HG03457 (cell line): Measurements from ENCODE around the gene MAX.

Experiments used
- ATAC-seq: cut with Tn5 transposase; IDR thresholded peaks from one replicate; pipeline ENCODE4 v1.9.1; 2021; ENCODE audit warnings: moderate number of reproducible peaks; ENCODE audit not compliant: unreplicated experiment

The MAX gene

GRCh38 chr14:65074449-65075150 is 27.7 kb downstream of the MAX start:
- no peak for ATAC-seq

GRCh38 chr14:65073605-65074201 is 28.6 kb downstream of the MAX start:
- no peak for ATAC-seq

- no peak for ATAC-seq
Measured at GRCh38 chr14:65072937-65073336, 29.4 kb downstream of the MAX start.

DNA sequence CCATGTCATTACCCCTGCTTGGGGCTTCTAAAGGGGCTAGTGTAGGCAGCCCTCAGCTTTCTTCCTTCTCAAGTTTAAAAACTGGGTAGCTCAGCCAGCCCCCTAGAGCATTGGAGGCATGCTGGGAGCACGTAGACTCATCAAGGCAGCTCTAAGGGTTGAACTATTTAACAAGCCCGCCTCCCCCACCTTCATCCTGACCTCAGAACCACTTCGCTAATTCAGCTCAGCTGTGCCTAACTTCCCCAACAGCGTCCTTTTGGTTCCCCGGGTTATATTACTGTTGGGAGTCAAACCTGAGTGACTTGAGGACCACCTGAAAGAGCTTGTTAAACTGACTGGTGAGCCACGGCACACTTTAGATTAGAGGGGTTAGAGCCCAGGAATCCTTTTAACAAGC is 30.1 kb downstream of the MAX start:
- no peak for ATAC-seq

DNA sequence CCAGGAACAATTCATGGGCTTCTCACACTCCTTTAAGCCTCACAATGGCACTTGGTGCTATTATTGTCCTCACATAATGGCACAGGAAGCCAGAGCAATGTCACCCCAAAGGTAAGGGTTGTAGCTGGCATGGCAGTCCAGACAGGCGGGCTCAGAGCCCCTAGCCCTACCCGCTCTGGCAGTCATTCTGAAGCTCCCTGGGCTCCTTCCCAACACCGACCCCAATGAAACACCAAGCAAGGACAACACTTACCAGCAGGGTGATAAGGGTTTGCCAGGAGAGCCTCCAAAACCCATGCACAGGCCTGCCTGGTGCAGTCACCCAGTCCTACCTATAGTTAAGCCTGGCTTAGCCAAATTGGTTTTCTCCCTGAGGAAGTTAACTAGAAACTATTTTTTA is 30.8 kb downstream of the MAX start:
- ATAC-seq: no peak

- ATAC-seq: no peak
Measured at GRCh38 chr14:65070471-65070976, 31.8 kb downstream of the MAX start.

GRCh38 chr14:65069874-65070413 is 32.4 kb downstream of the MAX start:
- ATAC-seq: no peak

DNA sequence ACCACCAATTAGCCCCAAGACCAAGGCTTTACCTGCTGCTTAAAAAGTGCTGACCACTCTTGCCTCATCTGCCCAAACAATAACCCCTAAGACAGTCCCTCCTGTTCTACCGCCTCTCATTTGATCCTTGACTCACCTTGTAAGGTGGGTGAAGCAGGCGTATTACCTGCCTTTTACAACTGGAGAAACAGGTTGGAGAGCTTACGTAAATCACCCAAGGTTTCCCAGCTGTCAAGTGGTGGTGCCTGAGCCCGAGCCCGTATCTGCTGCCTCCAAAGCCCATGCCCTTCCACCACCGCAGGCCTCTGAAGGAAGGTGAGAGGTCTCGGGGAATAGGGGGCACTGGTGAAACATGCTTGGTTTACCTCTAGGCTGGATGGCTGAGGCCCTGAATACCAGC is 36.6 kb downstream of the MAX start:
- no peak for ATAC-seq

- ATAC-seq: no peak
Measured at GRCh38 chr14:65062096-65063075, 39.9 kb downstream of the MAX start.

GRCh38 chr14:65057695-65058094 is 44.6 kb downstream of the MAX start:
- ATAC-seq: no peak

DNA sequence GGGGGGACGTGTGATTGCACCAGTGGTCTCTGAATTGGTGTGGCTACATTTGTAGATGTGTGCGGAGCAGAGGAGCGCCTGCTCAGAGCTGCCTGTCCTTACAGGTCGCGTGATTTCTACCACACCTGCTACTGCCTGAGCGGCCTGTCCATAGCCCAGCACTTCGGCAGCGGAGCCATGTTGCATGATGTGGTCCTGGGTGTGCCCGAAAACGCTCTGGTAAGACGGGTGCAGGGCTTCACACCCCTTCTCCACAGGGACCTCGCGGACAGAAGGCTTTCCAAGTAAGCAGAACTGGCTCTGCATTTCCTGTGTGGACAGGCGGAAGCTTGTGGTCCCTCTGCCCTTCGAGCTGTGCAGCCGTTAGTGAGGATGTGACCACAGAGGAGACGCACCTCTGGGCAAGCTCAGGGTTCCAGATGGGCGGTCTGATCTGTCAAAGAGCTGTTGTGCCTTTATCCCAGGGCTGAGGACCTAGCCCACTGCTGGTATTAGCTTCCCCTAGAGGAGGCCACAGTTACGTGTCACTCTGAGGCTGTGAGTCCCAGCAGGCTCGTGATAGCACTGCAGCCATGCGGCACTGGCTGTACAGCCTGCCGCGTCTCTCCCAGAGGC is 47.7 kb downstream of the MAX start:
- ATAC-seq: no peak

DNA sequence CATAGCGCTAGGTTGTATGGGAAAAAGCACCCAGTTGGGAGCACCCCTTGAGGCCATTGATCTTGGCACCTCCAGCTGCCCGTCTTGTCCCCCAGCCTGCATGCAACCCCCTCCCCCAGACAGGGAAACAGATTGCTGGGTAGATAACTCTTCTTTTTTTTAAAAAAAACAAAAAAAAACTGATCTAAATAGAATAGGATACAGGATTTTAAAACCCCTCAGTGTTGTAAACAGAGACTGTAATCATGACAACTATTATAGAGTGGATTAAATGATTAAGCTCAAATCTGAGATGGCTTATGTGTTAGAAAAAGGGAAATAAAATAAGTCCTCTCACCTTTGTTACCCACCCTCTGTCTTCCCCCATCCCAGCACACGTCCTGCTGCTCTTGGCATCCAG is 48.9 kb downstream of the MAX start:
- no peak for ATAC-seq

- no peak for ATAC-seq
Measured at GRCh38 chr14:65052832-65053231, 49.5 kb downstream of the MAX start.

- ATAC-seq: no peak
Measured at GRCh38 chr14:65045709-65046108, 56.6 kb downstream of the MAX start.

DNA sequence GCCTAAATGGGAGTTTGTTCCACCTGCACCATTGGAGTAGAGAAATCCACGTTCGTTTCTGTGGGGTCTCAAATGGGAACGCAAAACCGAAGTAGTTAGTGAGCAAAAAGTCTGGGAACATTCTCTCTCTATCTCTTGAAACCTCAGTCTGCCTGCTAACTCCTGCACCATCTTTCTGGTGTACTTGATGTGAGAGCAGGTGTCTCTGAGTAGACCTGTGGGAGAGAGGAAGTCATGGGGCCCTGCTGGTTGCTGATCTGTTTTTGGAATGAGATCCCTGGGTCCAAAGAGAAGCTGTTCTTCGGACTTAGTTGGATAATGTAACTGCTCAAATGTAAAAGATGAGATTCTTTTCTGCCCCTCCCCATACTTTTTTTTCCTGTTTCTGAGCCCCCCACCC is 57.3 kb downstream of the MAX start:
- ATAC-seq: no peak

DNA sequence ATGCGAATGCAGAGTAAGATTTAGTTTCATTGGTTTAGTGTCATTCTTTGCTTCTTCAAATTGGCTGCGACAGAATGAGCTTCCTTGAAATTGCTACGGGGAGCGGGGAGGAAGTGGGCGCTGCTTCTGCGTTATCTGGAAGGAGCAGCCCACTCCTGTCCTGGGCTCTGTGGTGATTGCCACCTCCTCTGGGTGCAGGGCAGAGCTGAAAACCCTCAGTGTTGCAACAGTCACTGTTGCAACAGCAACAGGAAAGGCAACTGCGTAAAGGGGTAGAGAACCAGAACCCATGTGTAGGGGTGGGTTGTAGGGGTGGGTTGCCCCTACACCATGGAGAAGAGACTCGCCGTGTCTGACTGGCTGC is 57.7 kb downstream of the MAX start:
- ATAC-seq: no peak

DNA sequence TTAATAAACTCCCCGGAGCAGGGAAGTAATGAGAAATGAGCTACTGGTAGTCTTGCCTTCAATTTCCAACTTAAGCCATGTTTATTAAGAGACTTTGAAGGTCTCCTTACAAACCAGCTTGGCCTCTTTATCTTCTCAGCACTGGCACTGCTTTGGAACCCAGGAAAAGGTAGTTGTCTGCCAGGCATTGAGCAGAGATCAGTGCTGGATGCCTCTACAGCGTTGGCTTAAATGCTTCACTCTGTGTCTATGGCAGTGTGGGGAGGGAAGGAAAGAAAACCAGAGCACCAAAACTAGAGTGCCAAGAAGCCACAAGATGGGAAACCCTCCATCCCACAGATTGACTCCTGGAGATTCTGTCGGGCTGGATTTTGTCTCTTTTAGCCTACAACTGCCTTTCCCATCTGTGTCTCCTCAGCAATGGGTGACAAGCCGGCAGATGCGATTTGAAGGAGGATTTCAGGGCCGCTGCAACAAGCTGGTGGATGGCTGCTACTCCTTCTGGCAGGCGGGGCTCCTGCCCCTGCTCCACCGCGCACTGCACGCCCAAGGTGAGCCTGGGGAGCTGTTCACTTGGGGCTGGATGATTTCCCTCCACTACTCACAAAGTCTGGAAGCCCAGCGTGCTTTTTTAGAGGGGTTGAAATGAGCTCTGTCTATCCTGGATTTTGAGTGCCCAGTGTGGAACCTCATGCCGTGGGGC is 58.3 kb downstream of the MAX start:
- ATAC-seq: no peak

DNA sequence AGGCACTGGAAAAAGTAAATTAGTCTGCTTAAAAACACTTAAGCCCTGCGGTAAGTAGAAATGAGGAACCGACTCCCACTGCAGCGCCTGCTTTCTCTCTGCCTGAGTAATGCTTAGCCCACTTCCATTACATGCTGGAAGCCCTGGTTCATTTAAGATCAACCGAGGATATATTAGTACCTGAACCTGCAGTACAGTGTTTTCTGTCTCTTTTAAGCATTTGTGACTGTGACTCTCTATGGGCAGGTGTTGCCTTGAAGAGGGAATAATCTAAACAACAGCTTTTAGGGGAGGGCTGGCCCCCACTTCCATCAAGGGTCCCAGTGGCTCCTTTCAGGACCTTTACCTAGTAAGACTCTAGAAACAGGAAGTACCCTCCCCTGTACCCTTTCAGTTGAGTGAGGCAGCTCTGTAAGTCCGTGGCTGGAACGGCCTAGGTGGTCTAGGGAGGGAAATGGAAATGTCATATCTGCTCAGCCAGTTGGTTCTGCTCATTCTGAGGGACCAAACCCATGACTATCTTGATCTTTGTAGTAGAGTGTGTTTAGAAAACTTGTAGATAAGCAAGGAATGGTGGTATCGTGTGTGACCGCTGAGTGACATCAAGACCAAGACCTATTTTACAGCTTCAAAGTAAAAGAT is 59.5 kb downstream of the MAX start:
- ATAC-seq: no peak

DNA sequence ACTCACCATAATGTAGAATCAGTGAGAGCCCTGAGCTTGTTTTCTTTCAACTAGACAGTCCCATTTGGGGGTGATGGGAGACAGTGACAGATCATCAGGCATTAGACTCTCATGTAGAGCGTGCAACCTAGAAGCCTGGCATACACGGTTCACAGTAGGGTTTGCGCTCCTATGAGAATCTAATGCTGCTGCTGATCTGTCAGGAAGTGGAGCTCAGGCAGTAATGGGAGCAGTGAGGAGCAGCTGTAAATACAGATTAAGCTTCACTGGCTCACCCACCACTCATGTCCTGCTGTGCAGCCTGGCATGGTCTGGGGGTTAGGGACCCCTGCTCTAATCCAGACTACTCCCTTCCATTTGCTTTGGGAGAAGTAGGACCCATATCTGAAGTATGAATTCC is 60.0 kb downstream of the MAX start:
- no peak for ATAC-seq

DNA sequence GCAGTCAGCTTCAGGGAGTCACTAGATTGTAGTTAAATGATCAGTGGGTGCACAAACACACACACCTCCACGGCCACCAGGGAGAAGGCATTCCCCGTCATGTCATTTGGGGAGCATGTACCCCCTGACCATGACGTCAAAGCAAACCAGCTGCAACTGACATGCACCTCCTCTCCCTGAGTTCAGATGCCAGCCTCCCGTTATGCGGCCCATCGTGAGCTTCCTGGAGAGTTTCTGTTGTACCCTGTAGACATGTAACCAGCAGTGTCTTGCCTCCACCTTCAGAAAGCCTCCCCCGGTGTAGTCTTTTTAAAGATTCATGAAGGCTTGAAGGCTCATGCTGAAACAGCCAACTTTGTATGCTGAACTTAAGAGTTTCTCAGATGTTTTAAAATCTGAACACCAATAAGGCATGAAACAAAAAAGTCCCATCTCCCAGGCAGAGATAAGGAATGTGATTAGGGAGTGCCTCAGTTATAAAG is 60.8 kb downstream of the MAX start:
- ATAC-seq: no peak
